ENCODE data around the gene GTF2A2. TPM values are rescaled to one million over a fixed set of nuclear protein-coding genes. Genes with fewer than 3 reads are reported as not detected.

GTF2A2 gene
- total RNA-seq, 1 experiment from 2014 or later = 93.7 TPM

DNA sequence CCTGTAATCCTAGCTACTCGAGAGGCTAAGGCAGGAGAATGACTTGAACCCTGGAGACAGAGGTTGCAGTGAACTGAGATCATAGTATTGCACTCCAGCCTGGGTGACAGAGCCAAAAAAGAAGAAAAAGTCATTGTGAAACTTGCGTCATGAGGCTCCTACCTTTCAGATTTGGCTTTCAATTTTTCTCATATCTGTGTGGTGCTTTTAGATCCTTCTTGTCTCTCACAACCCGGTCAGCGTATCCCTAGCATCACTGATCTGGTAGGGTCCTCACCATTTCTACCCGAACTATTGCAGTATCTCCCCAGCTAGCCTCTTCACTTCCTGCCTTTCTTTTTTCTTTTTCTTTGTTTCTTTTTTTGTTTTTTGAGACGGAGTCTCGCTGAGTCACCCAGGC, 67.3 kb downstream of the GTF2A2 start:
- intact Hi-C loops (cut with micrococcal nuclease; ENCODE audit: unreplicated experiment) = no loop called here
- CTCF ChIA-PET = interaction anchor here (0.7 to 1.8 kb wide), 2 partner anchors 27 to 448 kb away, joined by 4 read pairs; no protein-coding TSS in a partner anchor
- Mint-ChIP-seq H3K36me3 (ENCODE audit: insufficient read depth, unreplicated experiment) (peaks cover 16% of the 10 kb centered on the region), H3K4me1 (ENCODE audit: low read depth, unreplicated experiment) (peaks cover 39% of the 10 kb centered on the region), H3K27me3 (ENCODE audit: unreplicated experiment) (no peaks in the 10 kb centered on the region), H3K9me3 (ENCODE audit: low read depth, unreplicated experiment) (no peaks in the 10 kb centered on the region), H3K27ac (ENCODE audit: unreplicated experiment) (peak overlapping the region; percentile 40), H3K4me3 (ENCODE audit: low read depth, unreplicated experiment) (no peak overlapping the region)
- TF ChIP-seq, protein P1, sequence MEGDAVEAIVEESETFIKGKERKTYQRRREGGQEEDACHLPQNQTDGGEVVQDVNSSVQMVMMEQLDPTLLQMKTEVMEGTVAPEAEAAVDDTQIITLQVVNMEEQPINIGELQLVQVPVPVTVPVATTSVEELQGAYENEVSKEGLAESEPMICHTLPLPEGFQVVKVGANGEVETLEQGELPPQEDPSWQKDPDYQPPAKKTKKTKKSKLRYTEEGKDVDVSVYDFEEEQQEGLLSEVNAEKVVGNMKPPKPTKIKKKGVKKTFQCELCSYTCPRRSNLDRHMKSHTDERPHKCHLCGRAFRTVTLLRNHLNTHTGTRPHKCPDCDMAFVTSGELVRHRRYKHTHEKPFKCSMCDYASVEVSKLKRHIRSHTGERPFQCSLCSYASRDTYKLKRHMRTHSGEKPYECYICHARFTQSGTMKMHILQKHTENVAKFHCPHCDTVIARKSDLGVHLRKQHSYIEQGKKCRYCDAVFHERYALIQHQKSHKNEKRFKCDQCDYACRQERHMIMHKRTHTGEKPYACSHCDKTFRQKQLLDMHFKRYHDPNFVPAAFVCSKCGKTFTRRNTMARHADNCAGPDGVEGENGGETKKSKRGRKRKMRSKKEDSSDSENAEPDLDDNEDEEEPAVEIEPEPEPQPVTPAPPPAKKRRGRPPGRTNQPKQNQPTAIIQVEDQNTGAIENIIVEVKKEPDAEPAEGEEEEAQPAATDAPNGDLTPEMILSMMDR (IDR thresholded peaks at IDR 0.05; ENCODE audit: unreplicated experiment) = no peak
- no peak for DNase-seq
- no TSS peak for BruUV-seq (replicated peaks)

Other genes starting within 250 kb of the GTF2A2 start
- gene FAM81A, start 219.3 kb downstream of the GTF2A2 start, total RNA-seq (2022) = 16.0 TPM in 2 replicates
- 11.6 and 15.4 TPM in 2 replicates for gene GCNT3, start 45.7 kb downstream of the GTF2A2 start, total RNA-seq (2022)
- gene BNIP2, start 31.8 kb upstream of the GTF2A2 start, total RNA-seq (2022) = 83.6 and 96.3 TPM in 2 replicates

All from Calu3 (cell line).